Frontal cortex (tissue), 4 donors: Measurements from ENCODE around the gene SCD5. TPM values are rescaled to one million over a fixed set of nuclear protein-coding genes. Genes with fewer than 3 reads are reported as not detected.
A peak's percentile ranks its signal among the peaks of the same experiment; 100 is the strongest.

ENCODE experiments used
- DNase-seq, 2 donors: peaks; one replicate each; pipeline ENCODE4 v3.0.0; 2012; ENCODE audit warnings: low spot score in 2 of 2
- FAIRE-seq: peaks from 2 replicates; lab custom pipeline; 2012; peaks lifted over from hg19 to GRCh38; lab: Jason Lieb, UNC
- total RNA-seq: library from RNA; depleted of rRNA; stranded (reverse); fragments of >200 nt; gene quantifications from one replicate; pipeline ENCODE4 v1.2.3, GENCODE V29; 2014
- donor health status: control.
- donor health status: control.
- donor health status: control.

SCD5 gene
- total RNA-seq, 1 donor from 2014 or later, result 254 TPM

- FAIRE-seq (no peak), DNase-seq (no peak)
These were observed 100.2 kb downstream of the SCD5 start for GRCh38 chr4:82698412-82698811.

DNA sequence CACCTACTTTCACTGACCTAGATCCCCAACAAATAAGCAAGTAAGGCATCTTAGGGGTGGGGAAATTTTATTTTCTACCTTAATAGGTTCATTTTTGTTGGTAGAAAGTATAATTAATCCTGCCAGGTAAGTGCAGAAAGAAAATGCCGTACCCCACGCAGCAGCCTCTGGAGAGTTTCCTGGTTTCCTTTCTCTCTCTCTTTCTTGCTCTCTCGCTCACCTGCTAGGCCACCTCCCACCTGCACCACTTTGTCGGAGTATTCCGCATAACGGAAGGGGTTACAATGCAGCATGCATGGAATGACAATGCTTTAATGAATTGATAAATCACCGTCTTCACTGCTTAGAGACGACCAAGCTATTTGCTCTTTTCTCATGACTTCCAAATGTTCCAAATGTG is 101.0 kb downstream of the SCD5 start:
- DNase-seq (no peak), FAIRE-seq (no peak)

- DNase-seq (peak in 1 of 2 donors; percentile 33), FAIRE-seq (no peak)
These were observed 102.3 kb downstream of the SCD5 start for GRCh38 chr4:82696117-82696860.

GRCh38 chr4:82694892-82695291 is 103.7 kb downstream of the SCD5 start:
- no peak for DNase-seq
- no peak for FAIRE-seq

GRCh38 chr4:82694046-82694445 is 104.5 kb downstream of the SCD5 start:
- FAIRE-seq (no peak), DNase-seq (no peak)

DNA sequence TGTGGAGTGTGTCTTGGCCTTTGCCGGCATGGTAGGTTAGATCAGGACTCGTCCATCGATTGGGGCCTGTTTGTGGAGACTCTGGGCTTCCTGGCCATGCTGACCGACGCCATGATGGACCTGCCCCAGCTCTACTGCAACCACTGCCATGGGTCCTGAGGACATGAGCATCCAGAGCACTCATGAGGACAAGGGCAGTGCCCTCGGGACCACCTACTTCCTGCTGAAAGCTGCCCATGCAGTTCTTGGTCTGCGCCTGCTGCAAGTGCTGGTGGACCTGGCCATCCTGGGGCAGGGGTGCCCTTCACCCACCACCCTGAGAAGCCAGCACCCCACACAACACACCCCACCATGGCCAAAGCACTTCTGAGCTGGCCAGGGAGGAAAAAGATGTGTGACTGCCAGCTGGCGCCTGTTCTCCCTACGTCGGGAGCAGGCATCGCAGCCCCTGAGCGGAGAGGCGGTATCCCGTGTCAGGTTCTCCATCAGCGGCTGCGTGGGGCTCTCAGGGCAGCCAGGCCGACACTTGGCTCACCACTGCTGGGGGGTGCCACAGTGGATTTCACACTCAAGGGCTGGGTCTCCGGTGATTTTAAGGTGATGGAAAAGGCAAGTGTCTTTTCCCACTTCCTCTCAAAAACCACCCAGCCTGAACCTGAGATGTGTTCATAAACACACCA is 106.4 kb downstream of the SCD5 start:
- no peak for FAIRE-seq
- DNase-seq, result no peak

DNA sequence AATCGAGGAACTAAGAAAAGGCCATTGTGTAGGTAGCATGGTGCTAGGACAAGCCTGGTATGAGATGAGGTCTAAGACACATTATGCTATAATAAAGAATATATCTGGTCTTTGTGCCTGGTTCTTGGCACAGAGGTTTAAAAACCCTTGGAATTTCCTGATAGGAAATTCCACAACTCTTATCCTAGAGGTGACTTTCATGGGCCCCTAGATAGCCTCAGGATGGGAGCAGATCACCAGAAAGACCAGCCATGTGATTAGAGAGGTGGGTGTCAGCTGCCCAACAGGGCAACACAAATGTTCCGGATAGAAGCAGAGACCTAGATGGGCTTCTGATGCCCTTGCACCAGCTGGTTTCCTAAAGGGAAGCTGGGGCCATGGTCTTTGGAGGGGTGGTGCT is 107.2 kb downstream of the SCD5 start:
- DNase-seq, result no peak
- FAIRE-seq, result no peak

DNA sequence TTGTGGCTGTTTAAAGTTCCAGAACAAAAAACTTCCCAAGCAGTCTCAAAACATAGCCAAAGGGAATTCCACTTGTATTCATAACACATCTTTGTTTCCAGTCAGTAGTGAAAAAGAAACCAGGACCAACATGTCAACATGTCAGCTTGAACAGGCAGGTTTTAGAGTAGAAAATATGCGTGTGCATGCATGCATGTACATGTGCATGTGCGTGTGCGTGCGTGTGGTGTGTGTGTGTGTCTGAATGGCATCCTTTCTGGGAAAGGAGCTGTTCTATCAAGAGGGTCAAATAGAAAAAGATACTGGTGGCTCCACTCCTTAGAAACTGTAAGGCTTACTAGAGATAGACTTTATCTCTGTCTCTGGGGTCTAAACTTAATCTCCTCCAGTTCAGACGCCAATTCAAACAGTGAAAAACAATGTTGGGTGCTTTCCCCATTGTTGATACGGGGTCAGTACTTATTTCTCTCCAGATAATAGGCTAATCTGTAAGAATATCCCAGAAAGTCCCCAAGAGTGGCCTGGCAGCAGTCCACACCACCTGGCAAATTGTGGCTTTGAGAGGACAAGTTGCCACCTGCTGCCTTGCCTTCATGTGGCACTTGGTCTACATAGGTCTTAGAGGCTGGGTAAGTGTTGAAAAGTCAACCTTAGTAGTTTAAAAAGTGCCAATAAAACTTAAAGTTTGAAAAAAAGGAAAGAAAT is 110.4 kb downstream of the SCD5 start:
- FAIRE-seq, result no peak
- no peak for DNase-seq

- no peak for FAIRE-seq
- DNase-seq, result no peak
These were observed 111.1 kb downstream of the SCD5 start for GRCh38 chr4:82687531-82687930.

DNA sequence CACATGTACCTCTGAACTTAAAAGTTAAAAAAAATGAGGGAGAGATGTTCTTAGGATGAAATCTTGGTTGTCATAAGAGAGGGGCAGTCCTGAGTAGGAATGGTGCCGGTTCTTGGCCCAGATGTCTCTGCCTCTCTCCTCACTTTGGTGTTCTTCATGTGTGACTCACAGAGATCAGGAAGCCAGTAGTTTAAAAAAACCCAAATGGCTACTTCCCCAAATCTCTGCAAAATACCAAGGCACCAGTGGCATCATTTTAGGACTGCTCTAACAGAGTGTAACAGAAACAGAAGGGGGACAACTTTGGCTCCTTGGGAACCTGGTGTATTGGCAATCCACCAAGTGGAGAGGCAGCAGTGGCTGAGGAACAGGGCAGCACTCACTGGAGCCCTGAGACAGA is 116.8 kb downstream of the SCD5 start:
- no peak for DNase-seq
- FAIRE-seq, result no peak

DNA sequence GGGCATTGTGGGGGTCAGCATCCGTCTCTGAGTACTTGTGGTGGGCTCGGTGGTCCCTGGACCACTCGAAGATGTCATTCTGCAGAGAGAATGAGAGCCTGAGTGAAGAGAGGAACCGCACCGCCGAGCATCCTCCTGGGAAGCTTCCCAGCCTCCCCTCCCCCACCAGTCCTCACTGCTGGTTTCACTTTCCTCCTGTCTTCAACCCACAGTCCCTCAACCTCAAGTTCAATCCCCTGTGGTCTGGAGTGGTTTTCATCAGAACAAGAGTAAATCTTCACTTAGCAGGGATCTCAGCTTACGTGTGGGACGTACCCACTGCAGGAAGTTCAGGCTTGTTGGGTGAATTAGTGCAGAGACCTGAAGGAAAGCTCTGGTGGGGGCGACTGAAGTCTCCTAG is 117.8 kb downstream of the SCD5 start:
- DNase-seq (no peak), FAIRE-seq (no peak)

DNA sequence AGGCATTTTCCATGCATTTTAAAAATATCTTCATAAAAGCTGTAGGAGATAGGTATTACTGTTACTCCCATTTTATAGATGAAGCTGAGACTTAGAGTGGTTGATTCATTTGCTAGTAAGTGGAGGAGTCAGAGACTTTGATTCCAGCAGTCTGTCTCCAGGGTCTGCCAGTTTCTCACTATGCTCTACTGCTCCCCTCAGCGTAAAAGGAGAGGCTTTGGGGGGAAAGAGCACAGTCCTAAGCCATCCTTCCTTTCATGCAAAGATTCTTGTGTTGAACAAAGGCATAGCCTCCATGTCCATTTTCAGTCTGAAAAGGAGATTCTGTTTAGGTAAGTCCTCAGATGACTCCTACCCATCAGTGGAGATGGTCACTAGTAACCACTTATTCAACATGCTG is 119.1 kb downstream of the SCD5 start:
- DNase-seq (no peak), FAIRE-seq (no peak)

GRCh38 chr4:82678051-82678450 is 120.5 kb downstream of the SCD5 start:
- no peak for FAIRE-seq
- no peak for DNase-seq

DNA sequence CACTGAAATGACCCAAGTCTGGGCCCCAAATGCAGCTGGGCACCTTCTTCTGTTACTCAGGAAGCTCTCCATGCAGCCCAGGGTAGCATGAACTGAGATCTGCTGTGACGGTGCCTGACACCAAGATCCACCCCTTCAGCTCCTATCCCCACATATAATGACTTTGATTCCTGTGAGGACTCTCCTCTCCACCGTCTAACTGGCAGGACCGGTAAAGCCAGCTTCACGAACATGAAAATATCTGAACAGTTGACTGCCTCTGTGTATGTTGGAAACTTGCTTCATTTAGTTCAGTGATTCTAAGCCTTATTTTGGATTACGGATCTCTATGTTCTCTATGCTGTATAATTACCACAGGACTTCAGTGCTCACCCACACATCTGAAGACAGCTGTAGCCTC is 121.3 kb downstream of the SCD5 start:
- DNase-seq (no peak), FAIRE-seq (no peak)

GRCh38 chr4:82667761-82668480 is 130.7 kb downstream of the SCD5 start:
- FAIRE-seq (no peak), DNase-seq (no peak)

GRCh38 chr4:82666970-82667665 is 131.5 kb downstream of the SCD5 start:
- FAIRE-seq (no peak), DNase-seq (no peak)

DNA sequence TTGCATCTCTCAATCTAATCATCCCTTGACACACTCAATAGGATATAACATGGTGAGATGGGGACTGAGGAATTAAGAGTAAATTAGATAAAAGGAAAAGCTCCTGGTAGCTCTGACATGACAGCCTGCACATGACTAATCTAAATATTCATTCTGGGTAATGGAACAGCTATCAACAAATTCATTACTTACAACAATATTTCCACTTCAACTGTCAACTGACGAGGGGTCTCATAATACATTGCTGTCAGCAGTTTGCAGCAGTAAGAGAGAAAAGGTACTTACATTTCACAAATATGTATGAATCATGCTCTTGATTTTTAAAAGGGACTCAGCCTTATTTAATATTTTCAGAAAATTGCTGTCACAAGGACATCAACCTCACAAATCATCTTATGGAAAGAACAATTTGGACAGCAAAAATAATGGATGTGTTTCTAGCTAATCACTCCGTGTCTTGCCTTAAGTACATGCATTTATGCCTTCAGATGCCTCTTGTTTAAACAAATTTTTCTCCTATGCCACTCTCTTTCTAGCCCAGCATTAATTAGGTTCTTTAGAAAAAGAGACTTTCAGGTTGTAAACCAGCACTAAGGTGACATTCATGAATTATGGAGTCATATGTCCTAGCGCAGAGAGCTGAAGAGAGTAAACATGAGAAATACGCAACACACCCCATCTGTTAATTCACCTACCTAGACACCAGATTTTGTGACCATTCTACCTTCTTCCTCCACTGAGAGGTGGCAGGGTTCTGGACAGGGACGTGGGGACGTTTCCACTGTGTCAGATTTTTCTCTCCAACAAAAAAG is 137.2 kb downstream of the SCD5 start:
- no peak for DNase-seq
- no peak for FAIRE-seq

DNA sequence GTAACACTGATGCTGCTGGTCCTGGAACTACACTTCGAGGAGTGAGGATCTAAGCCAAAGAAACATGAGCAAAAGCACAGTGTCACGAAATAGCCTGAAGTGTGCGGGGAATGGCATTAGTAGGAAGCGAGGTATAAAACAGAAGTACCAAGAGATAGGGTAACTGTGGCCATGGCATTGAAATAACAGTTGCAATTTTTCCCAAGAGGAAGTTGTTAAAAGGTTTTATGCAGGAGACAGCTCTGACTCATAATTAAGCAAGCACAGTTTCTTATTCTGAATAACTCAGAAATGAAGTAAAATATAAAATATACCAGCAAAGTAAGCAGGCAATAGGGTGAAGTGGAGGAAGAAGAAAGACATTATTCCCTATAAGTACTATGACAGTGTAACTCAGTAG is 146.5 kb downstream of the SCD5 start:
- DNase-seq (no peak), FAIRE-seq (no peak)

DNA sequence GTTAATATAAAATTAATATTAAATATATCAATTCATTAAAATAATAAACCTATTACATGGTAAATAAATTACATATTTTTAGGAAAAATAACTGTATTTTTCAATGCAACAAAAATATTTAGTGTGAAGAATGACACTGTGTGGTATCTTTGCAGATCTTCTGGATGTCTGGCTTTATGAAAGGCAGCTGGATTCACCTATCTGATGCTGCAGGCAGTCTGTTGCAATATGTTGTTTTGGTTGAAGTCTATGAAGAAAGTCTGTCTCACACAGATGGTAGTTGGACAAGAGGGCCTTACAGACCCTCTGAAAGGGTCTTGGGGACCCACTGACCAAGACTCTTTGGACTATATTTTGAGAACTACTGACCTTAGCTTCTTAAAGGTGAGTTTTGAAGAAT is 147.7 kb downstream of the SCD5 start:
- FAIRE-seq, result no peak

More for the DNA sequence above, 147.7 kb downstream of the SCD5 start:
- DNase-seq, result no peak
